A549 (cell line): Measurements from ENCODE around the gene MCOLN1.

ENCODE experiments used
- CHD4 ChIP-seq: fragments of 200-600 bp; sonication (generic); IDR thresholded peaks from 2 replicates; pipeline ENCODE4 v1.6.1; 2016; ENCODE audit warnings: antibody characterized with exemption, mild to moderate bottlenecking, borderline replicate concordance
- EP300 ChIP-seq, 2 experiments: fragments of >200 bp; sonication (Bioruptor Twin); formaldehyde crosslinking; IDR thresholded peaks; 2 replicates in 1 of 2; 3 replicates in 1 of 2; pipeline ENCODE4 v1.6.1; 2016 to 2017
- POLR2A ChIP-seq: IDR thresholded peaks from 2 replicates; pipeline ENCODE4 v1.6.1; 2012; ENCODE audit warnings: mild to moderate bottlenecking, low read length
- TF ChIP-seq, protein P1 (sequence below): fragments of 200-600 bp; sonication (generic); IDR thresholded peaks from 2 replicates; pipeline ENCODE4 v1.6.1; 2016; ENCODE audit warnings: antibody characterized with exemption, mild to moderate bottlenecking, moderate library complexity

DNA sequence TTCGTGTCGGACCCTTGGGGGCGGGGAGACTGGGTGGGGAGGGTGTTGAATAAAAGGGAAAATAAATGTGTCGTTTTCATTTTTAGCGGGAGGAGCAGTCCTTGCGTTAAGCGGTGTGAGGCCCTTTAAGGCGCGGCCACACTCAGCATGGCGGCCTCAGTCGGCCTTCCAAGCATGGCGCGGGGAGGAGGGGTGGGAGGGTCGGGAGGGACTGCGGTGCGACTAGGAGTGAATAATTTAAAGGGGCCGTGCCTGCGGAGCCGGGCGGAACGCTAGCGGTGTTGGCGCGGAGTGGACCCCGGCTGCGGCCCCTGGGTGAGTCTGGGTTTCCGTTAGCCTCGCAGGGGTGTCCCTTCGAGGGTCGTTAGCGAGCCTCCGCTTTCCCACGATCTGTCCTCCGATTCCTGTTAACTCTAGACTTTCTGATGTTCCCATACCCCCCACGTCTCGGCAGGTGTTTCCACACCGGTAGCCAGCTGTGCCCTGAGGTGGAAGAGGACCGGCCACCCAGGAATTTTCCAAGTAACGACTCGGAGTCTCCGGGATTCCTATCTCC is 11.6 kb downstream of the MCOLN1 start:
- TF ChIP-seq EP300 (IDR thresholded peaks at IDR 0.05) = no peak
- TF ChIP-seq, protein P1, sequence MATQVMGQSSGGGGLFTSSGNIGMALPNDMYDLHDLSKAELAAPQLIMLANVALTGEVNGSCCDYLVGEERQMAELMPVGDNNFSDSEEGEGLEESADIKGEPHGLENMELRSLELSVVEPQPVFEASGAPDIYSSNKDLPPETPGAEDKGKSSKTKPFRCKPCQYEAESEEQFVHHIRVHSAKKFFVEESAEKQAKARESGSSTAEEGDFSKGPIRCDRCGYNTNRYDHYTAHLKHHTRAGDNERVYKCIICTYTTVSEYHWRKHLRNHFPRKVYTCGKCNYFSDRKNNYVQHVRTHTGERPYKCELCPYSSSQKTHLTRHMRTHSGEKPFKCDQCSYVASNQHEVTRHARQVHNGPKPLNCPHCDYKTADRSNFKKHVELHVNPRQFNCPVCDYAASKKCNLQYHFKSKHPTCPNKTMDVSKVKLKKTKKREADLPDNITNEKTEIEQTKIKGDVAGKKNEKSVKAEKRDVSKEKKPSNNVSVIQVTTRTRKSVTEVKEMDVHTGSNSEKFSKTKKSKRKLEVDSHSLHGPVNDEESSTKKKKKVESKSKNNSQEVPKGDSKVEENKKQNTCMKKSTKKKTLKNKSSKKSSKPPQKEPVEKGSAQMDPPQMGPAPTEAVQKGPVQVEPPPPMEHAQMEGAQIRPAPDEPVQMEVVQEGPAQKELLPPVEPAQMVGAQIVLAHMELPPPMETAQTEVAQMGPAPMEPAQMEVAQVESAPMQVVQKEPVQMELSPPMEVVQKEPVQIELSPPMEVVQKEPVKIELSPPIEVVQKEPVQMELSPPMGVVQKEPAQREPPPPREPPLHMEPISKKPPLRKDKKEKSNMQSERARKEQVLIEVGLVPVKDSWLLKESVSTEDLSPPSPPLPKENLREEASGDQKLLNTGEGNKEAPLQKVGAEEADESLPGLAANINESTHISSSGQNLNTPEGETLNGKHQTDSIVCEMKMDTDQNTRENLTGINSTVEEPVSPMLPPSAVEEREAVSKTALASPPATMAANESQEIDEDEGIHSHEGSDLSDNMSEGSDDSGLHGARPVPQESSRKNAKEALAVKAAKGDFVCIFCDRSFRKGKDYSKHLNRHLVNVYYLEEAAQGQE = no peak
- TF ChIP-seq POLR2A = peak; percentile 28
- TF ChIP-seq CHD4 = no peak
